Fibroblast of the aortic adventitia (primary cell): ENCODE results near the gene ROBO2. TPM values are rescaled to one million over a fixed set of nuclear protein-coding genes. Genes with fewer than 3 reads are reported as not detected.
"Not testable (repeated sequence)": the region's sequence is repeated elsewhere in the genome, so short reads cannot be mapped to it uniquely, and the experiment has no call there.

Experiments used
- DNase-seq: peaks from one replicate; pipeline ENCODE4 v3.0.0-alpha.2; 2010; ENCODE audit warnings: low read depth
- H3K4me3 ChIP-seq: 2 replicates; pipeline ENCODE4 v1.5.1; 2011; ENCODE audit warnings: low read depth, mild to moderate bottlenecking, control low read depth, low read length, moderate library complexity
- total RNA-seq: library from RNA; depleted of rRNA; stranded (reverse); fragments of >200 nt; gene quantifications from 2 replicates; pipeline ENCODE4 v1.2.3, GENCODE V29; 2012; ENCODE audit warnings: low replicate concordance
- TF ChIP-seq, protein P1 (sequence below): IDR thresholded peaks from 2 replicates; pipeline ENCODE4 v1.5.1; 2011; ENCODE audit warnings: mild to moderate bottlenecking, low read length, control low read depth, inconsistent platforms; ENCODE audit not compliant: insufficient read depth

The ROBO2 gene
- total RNA-seq, 1 donor, result 1.2 TPM

DNA sequence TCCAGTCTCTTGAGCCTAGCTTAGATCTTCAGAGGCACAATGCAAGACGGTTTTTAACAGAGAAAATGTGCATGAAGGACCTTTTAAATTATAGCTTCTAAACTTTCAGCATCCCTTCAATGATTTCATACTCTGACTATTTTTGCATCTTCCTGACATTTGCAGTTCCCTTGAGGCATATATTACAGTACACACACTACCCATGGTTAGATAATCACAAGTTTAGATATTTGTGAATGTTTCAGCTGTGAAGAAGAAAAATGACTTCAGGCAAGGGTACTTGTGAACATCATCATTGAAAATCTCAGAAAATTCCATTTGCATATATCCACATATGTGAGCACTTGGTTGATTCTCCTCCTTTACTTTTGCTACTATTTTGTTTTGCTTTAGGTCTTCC, 341.5 kb downstream of the ROBO2 start:
- DNase-seq, result no peak
- H3K4me3 ChIP-seq, result no peak overlapping the region
- TF ChIP-seq, protein P1, sequence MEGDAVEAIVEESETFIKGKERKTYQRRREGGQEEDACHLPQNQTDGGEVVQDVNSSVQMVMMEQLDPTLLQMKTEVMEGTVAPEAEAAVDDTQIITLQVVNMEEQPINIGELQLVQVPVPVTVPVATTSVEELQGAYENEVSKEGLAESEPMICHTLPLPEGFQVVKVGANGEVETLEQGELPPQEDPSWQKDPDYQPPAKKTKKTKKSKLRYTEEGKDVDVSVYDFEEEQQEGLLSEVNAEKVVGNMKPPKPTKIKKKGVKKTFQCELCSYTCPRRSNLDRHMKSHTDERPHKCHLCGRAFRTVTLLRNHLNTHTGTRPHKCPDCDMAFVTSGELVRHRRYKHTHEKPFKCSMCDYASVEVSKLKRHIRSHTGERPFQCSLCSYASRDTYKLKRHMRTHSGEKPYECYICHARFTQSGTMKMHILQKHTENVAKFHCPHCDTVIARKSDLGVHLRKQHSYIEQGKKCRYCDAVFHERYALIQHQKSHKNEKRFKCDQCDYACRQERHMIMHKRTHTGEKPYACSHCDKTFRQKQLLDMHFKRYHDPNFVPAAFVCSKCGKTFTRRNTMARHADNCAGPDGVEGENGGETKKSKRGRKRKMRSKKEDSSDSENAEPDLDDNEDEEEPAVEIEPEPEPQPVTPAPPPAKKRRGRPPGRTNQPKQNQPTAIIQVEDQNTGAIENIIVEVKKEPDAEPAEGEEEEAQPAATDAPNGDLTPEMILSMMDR, result no peak

DNA sequence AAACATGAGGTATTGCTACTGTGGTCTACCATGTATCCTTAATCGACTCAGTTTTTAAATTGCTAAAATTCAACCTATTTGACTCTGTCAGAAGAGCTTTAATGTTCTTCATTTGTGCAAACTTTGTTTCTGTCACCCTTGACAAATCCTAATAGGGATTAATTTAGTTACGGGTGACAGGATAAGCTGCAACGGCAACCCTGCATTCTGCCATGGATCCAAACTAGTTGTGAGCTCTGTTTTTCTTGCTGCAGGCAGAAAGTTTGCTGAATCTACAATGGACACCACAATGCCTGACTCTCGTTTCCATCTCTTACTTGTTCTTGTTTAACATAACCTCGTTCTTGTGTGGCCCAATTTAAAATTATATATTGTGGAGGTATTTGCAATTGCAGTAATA, 352.3 kb downstream of the ROBO2 start:
- H3K4me3 ChIP-seq, result no peak overlapping the region
- no peak for DNase-seq
- TF ChIP-seq, protein P1, result no peak

- TF ChIP-seq, protein P1, result no peak
- DNase-seq, result no peak
- H3K4me3 ChIP-seq, result no peak overlapping the region
Measured at GRCh38 chr3:77394046-77394445, 354.1 kb downstream of the ROBO2 start.

DNA sequence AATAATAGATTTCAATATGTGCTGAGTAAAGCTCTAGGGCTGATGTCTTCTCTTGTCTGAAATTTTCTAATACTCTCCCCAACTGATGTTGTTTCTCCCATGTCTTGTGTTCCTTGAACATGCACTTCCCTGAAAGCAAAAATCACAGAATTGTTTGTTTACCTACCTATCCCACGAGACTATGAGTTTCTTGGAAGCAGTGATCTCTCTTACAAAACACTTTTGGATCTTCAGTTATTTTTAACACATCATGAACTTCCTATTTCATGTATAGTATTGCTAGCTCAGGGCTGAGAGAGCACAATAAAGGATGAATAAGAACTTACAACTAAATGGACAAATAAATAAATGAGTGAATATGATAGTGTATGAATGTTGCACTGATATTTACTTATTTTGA, 365.0 kb downstream of the ROBO2 start:
- DNase-seq, result no peak
- H3K4me3 ChIP-seq, result no peak overlapping the region
- TF ChIP-seq, protein P1, result no peak

GRCh38 chr3:77407441-77407840, 367.5 kb downstream of the ROBO2 start:
- H3K4me3 ChIP-seq, result no peak overlapping the region
- DNase-seq, result no peak
- TF ChIP-seq, protein P1, result no peak

DNA sequence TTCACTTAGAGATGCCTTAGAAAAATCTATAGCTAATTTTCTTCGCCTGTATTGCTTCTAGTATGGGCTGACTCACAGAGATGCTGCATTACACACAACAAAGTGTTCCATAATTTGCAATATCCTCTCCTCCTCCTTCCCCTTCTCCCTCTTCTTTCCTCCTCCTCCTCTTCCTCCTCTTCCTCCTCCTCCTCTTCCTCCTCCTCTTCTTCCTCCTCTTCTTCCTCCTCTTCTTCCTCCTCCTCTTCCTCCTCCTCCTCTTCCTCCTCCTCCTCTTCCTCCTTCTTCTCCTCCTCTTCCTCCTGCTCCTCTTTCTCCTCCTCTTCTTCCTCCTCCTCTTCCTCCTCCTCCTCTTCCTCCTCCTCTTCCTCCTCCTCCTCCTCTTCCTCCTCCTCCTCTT, 370.4 kb downstream of the ROBO2 start:
- not testable (repeated sequence) for H3K4me3 ChIP-seq, DNase-seq

DNA sequence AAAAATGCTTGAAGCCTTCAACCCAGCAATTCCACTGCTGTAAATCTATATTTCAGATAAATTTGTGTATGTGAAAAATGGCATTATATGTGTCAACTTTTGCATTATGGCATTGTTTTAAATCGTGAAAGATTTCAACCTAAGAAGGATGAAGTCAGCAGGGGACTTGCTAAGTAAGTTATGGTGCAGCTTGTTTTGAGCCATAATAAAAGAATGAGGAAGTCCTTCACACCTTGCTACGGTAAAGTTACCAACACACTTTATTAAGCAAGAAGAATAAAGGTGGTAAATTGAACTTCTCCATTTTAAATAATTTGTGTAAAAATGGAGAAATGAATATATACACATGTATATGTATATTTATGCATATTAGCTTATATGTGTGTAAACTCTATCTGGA, 371.4 kb downstream of the ROBO2 start:
- no peak for DNase-seq
- no peak overlapping the region for H3K4me3 ChIP-seq
- TF ChIP-seq, protein P1, result no peak

DNA sequence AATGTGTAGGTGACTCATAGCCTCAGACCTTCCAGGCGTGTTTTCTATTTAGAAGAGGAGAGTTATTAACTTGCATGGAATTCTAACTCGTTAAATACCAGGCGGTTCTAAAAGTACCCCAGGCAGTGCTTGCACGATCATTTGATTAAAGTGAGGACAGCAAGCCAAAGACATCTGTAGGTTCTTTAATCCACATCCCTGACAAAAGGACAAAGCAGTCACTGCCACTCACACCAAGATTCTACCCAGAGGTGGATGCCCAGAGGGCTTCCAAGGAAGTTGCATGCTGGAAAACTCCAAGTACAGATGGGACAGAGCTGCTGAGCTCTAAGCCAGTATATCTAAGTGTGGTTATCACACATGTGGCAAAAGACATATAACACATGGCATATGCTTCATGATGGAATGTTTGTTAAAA, 372.1 kb downstream of the ROBO2 start:
- no peak overlapping the region for H3K4me3 ChIP-seq
- DNase-seq, result no peak
- TF ChIP-seq, protein P1, result no peak
